Ovary (tissue), 3 donors: ENCODE measurements around the gene LIN28A.

Source experiments
- CTCF ChIP-seq, 3 donors: fragments of 450-650 bp in 2 of 3; fragments of 200-600 bp in 1 of 3; IDR thresholded peaks; one replicate each; pipeline versions ENCODE4 v1.5.1 to v1.8.0; 2016 to 2022; ENCODE audit warnings: antibody characterized with exemption in 3 of 3, mild to moderate bottlenecking in 1 of 3
- EP300 ChIP-seq: sonication (generic); formaldehyde crosslinking; IDR thresholded peaks from one replicate; pipeline ENCODE4 v1.6.1; 2017; ENCODE audit warnings: antibody characterized with exemption
- POLR2A ChIP-seq: fragments of 450-650 bp; IDR thresholded peaks from one replicate; pipeline ENCODE4 v1.6.1; 2017; ENCODE audit warnings: antibody characterized with exemption, mild to moderate bottlenecking, moderate library complexity
- donor health status: DM: no; HTN: no; CAD: no.

GRCh38 chr1:26471498-26472319 lies 61.1 kb downstream of the LIN28A start:
- TF ChIP-seq CTCF (IDR thresholded peaks at IDR 0.05) (no peak), POLR2A (no peak), EP300 (no peak)
